GM19372 (cell line): ENCODE data around the gene NRTN.
"Not testable (repeated sequence)": the region's sequence is repeated elsewhere in the genome, so short reads cannot be mapped to it uniquely, and the experiment has no call there.

Experiments
- ATAC-seq: cut with Tn5 transposase; IDR thresholded peaks from one replicate; pipeline ENCODE4 v1.9.1; 2021; ENCODE audit warnings: mild to moderate bottlenecking, low read depth, moderate library complexity; ENCODE audit not compliant: unreplicated experiment

NRTN gene, protein sequence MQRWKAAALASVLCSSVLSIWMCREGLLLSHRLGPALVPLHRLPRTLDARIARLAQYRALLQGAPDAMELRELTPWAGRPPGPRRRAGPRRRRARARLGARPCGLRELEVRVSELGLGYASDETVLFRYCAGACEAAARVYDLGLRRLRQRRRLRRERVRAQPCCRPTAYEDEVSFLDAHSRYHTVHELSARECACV

DNA sequence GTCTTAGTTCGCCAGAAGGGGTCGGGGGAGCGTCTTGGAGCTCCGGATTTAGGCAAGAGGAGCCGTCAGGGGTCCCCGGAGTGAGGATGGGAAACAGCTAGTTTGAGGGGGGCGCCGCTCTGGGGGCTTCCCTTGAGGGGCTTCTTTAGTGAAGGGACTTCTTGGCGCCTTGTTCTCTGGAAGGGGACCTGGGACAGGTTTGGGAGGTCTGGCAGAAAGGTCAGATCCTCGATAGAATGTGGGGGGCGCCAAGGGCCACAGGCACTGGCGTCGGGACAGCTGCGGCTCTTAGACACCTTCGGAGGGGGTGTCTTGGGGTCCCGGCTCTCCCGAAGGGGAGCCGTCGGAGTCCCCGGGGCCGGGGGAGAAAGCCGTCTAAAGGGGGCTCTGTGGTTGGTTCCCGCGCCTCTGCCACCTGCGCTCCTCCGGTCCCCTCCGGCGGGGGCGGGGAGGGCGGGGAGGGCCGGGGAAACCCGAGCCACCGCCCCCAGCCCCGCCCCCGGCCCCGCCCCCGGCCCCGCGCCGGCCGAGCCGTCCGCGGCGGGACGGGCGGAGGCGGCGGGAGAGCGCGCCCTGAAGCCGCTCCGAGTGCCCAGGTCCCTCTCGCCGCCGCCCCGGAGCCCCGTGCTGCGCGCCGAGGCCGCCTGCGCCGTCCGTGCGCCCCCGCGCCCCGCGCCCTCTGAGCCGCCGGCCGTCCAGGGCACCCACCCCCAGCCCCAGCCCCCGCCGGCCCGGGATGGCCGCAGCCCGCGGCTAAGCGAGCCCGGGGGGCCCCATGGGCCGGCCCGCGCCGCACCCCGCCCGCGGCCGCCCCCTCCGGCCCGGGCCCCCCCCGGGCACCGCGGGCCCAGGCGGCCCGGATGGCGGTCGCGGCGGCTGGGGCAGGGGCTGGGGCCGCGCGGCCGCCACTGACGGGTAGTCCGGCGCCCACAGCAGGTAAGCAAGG lies at the start of gene NRTN:
TSS of gene NRTN (plus strand) at position 552 of the 946 bp plus-strand sequence. CDS start 19,099 bp downstream, outside the sequence.
- ATAC-seq, result no peak

DNA sequence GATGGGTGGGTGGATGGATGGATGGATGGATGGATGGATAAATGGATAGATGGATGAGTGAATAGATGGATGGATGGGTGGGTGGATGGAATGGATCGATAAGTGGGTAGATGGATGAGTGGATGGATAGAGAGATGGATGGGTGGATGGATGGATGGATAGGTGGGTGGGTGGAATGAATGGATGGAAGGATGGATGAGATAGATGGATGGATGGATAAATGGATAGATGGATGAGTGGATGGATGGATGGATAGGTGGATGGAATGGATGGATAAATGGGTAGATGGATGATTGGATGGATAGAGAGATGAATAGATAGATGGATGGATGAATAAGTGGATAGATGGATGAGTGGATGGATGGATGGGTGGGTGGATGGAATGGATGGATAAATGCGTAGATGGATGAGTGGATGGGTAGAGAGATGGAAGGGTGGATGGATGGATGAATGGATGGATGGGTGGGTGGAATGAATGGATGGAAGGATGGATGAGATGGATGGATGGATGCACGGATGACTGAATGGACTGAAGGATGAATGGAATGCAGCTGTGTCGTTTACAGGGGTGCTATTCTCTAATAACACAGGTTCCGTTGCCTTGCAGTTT lies 42.2 kb upstream of the NRTN start:
- no peak for ATAC-seq

DNA sequence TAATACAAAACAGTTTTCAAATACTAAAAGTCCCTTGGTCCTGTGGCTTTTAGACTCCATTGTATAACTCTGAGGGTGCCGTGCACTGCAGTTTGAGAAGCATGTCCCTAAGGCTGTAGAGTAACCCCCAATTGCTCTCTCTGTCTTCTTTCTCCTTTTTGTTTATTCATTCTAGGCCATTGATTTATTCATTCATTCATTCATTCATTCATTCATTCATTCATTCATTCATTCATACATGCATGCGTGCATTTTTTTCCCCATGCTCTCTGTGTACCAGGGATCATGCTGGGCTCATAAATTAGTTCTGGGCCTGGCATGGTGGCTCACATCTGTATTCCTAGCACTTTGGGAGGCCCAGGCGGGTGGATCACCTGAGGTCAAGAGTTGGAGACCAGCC lies 39.6 kb upstream of the NRTN start:
- no peak for ATAC-seq

DNA sequence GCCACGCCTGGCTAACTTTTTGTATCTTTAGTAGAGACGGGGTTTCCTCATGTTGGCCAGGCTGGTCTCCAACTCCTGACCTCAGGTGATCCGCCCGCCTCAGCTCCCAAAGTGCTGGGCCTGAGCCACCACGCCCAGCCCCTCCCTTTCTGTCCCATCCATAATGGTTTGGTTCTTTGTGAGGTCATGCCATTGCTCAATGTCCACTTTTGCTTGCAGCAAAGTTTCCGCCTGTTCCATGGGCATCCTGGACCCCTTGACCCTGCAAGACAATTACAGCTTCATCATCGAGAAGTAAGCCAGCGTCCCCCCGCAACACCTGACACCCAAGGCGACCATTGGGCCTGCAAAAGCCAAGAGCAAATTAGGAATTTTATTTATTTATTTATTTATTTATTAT lies 36.9 kb upstream of the NRTN start:
- no peak for ATAC-seq

DNA sequence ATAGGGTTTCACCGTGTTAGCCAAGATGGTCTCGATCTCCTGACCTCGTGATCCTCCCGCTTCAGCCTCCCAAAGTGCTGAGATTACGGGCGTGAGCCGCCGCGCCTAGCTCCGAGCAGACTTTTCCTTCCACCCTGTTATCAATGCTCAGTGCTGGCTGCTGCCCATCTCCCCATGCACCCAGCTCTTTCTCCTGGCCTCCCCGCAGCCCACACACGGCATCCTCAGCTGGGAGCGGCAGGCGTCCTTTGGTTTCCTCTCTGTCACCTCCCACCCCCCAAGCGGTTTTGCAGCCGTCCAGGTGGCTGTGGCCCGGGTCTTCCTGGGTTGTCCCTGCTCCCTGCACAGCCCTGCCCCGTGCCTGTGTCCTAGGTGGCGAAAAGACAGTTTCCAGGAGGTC lies 32.5 kb upstream of the NRTN start:
- ATAC-seq, result no peak

DNA sequence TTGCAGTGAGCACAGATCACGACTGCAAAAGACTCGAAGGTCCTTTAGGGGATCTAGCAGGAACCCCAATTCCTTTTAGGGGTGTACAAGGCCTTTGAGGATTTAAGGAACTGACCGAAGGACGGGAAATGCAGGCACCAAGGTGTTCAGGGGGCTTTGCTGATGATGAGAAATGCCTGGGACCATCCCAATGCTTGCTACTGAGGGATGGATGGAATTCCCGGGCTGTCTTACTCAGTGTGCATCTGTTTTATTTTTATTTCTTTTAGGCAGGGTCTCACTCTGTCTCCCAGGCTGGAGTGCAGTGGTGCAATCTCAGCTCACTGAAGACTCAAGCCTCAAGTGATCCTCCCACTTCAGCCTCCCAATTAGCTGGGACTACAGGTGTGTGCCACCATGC lies 31.6 kb upstream of the NRTN start:
- no peak for ATAC-seq

DNA sequence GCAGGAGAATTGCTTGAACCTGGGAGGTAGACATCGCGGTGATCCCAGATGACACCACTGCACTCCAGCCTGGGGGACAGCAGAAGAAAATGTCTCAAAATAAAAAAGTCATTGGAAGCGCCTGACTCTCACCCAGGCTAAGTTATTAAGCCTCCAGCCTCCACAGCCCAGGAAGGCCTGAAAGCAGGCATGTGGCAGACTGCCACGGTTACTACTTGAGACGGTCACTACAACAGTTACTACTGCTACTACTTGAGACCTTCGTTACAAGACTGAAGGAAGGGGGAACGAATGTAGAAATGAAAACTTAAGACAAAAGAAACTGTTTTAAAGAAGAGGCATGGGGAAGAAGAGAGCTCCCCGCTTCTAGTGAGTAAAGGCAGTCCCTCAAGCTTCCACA lies 29.9 kb upstream of the NRTN start:
- ATAC-seq, result no peak

DNA sequence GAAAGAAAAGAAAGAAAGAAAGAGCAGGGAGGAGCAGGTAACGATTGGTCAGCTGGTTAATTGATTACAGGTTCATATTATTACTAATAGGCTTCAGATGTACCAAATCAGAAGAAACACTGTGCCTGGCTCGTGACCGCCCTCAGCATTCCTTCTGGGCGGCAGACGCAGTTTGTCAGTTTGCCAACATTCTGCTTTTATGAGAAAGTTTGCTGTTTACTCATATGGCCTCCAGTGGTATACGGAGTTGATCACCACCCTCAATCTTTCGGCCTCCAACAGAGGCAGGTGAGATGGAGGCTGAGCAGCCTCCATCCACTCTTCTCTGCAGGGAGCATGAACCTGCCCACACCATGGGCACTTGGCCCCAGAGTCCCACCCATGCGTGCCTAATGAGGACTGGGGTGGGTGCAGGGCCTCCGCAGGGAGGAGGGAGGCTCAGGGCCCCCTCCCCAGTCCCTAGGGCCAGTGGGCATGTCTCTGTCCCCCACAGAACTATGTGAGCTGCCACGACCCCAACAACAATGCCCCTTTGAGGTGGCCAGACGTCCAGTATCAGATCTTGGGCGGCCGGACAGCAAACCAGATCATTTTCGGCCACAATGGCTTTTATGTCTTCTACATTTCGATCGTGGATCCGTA lies 29.1 kb upstream of the NRTN start:
- no peak for ATAC-seq

DNA sequence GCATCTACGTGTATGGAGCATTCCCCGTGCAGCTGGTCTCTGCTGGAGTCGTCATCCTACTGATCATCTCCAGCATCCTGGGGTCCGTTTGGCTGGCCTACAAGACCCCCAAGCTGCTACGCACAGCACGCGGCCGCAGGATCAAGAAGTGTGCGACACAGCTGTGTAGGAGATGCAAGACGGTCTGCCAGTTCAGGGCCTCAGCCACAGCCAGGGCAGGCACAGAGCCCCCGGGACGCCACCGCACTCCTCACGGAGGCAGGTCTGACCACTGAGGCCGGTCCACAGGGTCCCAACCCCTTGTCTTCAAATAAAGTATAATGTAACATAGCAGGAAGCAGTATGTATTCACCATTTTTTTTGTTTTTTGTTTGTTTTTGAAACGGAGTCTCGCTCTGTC lies 26.5 kb upstream of the NRTN start:
- no peak for ATAC-seq

DNA sequence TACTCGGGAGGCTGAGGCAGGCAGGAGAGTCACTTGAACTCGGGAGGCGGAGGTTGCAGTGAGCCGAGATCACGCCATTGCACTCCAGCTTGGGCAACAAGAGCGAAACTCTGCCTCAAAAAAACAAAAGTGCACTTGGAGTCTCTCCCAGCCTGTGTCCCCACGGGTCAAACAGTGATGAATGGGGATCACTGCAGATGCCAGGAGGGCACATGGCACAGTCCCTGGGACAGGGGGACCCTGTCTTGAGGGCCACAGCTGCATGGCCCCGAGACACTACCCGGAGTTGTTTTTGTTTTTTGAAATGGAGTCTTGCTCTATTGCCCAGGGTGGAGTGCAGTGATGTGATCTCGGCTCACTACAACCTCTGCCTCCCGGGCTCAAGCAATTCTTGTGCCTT lies 24.0 kb upstream of the NRTN start:
- ATAC-seq, result not testable (repeated sequence)

DNA sequence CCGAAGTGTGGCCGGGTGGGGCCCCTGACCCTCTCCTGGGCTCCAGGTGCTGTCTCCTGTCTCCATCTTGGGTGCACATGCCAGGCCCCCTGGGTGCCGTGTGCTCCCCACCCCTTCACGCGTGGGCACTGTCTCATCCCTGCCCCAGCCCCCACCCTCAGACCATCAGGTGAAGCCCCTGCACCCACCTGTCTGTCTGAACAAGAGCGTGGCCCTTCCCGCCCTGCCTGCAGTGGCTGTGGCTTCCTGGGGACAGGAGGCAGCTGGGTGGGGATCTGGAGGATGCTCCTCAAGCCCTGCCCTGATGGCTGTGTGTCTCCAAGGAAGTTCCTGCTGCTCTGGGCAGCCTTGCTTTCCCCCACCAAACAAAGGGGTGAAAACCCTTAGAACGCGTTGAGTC lies 22.5 kb upstream of the NRTN start:
- ATAC-seq, result no peak

DNA sequence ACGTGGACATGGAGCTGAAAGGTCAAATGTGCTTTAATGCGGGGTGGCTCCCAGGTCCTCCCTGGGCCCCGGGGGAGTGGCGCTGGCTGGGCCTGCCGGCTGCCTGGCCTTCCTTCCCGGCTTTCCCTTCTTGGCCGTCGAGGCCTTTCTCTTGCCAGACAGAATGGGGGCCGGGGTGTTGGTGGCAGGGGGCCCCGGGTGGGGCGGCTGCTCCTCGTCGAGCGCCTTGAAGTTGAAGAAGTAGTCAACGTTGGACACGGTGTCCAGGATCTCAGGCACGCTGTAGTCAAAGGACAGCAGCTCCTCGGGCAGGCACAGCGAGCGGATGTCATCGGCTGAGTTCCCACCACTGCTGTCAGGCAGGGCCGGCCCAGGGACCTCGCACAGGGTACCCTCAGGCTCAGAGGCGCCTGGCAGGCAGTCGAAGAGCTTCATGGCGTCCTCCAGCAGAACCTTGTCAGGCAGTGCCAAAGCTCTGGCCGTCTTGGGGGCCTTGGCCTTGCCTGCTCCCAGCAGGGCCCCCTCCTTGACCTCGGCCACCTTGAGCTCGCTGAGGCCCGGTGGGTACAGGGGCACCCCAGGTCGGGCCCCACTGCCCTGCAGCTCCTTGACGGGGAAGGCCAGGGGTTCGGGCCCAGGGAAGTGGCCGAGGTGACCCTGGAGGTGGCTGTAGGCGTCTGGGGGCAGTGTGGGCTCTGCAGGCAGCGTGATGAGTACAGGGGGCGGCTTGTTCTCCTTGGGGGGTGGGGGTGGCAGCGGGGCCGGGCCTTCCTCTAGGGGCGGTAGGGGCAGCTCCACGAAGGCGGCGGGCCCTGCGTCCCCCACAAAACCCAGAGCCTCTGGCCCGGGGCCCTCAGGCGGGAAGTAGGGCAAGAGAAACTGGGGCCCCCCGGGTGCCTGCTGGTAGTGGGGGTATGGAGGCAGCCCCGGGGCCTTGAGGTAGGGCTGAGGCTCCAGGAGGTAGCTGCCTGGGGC lies 21.6 kb upstream of the NRTN start:
- ATAC-seq, result no peak

DNA sequence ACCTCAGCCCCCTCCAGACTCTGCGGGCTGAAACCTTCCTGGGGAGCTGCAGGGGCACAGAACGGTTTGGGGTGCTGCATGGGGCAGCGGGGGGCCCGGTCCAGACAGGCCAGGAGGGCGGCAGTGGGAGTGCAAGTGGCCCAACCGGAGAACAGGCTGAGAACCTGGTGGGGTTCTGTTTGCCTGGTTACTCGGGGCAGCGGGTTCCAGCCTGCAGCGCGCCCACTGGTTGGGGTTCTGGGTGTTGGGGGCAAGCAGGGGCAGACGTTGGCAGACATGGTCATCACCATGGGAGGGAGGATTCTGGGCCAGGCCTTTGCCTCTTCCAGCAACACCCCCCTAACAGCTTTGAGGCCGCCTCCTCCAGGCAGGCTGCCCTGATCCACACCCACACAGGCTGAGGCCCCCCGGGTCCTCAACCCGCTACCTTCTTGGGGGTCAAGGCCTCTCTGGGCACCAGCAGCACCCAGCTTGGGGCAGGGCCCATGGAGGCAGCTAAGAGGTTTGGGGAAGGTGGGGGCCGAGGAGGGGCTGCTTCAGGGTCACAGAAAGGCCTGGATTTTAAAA lies 20.2 kb upstream of the NRTN start, which contains the start of gene PRR22:
TSS of gene PRR22 (minus strand) at position 166 of the 567 bp plus-strand sequence. CDS start at position 80, 86 bp downstream.
- ATAC-seq, result no peak

DNA sequence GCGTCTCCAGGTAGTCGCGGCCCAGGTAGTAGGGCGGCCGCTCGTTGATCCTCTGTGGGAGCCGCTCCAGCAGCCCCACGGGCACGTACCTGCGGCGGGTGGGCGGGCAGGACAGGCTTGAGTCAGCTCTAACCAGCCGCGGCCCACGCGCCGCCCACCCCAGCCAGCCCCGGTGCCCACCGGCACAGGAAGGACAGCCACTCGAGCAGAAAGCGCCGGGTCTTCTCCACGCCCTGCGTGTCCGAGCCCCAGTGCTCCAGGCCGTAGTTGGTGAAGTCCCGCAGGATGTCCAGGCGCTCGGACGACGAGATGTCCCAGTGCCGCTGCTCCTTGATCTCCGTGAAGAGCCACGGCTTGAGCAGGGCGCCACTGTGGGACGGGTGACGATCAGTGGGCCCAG lies 19.4 kb upstream of the NRTN start:
- no peak for ATAC-seq

DNA sequence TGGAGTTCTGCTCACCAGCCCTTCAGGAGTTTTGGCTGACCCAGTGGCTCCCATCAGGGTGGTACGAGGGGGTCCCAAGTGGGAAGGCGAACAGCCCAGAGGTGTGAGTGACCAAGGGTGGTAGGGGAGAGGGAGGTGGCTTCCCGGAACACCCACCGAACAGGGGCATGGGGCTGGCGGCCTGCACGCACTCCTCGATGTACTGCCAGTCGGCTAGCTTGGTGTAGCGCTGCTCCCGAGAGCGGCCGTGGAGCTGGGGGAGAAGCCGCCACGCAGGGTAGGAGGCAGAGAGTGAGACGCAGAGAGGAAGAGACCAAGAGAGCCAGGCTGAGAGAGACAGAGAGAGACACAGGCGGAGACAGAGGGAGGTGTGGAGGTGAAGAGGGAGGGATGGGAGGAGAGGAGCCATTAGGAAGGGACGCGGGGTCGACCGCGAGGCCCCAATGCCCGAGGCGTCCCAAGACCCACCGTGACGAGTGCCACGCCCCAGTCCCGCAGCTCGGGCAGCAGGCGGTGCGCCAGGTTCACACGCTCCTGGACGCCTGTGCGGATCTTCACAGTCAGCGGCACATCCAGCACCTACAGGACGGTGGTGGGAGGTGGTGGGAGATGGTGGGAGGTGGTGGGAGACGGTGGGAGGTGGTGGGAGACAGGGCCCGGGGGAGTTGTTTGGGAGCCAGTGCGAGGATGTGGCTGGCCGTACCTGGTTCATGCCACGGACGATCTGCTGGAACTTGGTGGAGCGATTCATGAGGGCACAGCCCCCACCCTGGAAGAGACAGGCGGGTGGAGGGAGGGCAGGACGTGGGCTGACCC lies 18.1 kb upstream of the NRTN start:
- ATAC-seq, result no peak

DNA sequence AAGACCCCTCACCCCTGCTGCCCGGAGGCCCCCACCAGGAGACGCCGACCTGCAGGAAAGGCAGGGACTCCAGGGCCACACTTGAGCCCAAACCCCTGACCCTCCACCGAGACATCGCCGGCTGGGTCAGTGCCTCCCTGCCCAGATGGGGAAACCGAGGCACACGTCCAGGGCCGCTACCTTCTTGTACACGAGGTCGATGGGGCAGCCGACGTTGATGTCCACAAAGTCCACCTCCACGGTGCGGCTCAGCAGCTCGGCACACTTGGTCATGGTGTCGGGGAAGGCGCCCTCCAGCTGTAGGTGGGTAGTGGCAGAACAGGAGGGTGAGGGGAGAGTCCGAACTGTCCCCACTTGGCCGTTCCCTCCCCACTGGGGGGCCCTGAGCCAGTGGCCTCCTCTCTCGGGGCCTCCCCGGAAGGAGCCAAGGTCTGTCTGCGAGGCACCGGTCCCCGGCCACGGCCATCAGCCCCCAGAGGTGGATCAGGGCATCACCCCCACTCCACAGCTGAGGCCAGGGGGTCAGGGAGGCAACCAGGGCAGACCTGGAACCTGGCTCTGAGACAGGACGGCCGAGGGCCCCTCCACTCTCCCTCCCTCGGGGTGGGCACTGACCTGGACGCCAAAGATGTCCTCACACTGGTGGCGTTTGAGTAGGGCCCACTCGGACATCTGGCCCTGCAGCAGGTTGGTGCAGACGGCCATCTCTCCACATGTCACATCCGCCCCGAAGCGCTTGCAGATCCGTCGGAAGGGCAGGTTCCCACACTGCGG lies 17.3 kb upstream of the NRTN start:
- ATAC-seq, result no peak

DNA sequence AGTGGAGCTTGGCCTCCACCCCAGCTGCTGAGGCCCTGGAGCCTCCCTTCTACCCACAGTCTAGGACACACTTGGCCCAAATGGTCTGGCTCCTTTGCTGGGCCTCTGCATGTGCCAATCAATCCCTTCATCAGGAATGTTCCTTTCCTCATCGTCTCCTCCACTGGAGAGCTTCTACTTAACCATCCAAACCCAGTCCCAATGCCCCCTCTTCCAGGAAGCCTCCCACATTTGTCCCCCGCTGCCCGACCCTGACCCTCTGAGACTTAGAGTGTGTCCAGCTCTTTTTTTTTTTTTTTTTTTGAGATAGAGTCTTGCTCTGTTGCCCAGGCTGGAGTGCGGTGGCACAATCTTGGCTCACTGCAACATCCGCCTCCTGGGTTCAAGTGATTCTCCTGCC lies 16.4 kb upstream of the NRTN start:
- no peak for ATAC-seq

DNA sequence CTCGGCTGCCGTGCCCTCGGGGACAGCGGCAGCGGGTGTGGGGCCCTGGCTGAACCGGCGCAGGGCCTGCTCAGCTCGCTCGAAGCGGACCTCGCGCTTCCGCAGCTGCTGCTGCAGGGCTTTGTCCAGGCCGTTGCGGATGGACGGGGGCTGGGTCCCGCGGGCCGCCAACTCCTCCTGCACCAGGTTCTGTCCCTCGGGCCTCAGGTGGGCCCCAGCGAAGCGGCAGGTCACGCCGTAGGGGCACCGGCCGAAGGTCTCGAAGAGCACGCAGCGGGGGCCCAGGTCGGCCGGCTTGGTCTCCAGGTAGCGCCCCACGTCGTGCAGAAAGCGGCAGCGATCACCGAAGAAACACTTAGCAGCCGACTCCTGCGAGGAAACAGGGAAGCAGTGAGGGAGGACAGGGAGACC lies 15.5 kb upstream of the NRTN start:
- no peak for ATAC-seq
